CD4-positive, alpha-beta T cell treated with Interleukin-15 for 4 hours (primary cell): ENCODE measurements around the gene IRX4.

ENCODE experiments used
- DNase-seq: peaks from one replicate; pipeline ENCODE4 v3.0.0-alpha.2; 2020; ENCODE audit warnings: low spot score

Gene IRX4

DNA sequence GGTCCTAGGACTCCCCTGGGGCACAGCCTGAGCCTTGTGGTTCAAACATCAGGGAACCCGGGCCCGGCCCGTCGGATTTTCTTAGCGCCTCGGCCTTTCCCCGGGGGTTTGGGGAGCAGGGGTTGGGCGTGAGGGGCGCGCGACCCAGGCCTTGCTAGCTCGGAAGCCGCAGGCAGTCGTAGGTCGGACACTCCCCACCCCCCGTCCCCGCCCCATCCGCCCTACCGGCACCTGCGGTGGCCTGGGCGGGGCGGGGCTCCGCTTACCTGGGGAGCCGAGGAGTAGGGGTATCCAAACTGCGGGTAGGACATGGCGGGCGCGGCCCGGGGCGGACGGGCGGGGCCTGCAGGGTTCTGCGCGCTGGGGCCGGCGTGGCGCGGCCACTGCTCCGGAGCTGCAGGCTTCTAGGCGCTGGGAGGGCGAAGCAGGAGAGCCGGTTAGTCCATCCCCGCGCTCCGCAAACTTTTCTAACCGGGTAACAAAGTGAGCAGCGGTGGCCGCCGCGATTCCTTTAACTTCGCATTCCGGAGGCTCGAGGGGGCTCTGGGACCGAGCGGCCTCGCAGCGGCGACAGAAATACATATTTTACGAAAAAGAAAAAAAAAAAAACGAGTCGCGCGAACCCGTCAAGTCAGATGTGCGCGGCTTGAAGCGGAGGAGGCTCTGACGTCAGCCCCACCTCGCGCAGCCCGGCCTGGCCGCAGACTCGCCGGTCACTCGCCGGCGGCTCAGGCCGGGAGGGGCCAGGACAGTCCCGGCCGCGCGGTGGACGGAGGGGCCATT, at the start of gene IRX4:
Gene IRX4, minus strand, starts transcription at position 589 of the 783 bp plus-strand sequence. Its CDS starts 278 bp downstream, at position 311.
- DNase-seq, result no peak

GRCh38 chr5:1931604-1932231, 49.0 kb upstream of the IRX4 start:
- no peak for DNase-seq

DNA sequence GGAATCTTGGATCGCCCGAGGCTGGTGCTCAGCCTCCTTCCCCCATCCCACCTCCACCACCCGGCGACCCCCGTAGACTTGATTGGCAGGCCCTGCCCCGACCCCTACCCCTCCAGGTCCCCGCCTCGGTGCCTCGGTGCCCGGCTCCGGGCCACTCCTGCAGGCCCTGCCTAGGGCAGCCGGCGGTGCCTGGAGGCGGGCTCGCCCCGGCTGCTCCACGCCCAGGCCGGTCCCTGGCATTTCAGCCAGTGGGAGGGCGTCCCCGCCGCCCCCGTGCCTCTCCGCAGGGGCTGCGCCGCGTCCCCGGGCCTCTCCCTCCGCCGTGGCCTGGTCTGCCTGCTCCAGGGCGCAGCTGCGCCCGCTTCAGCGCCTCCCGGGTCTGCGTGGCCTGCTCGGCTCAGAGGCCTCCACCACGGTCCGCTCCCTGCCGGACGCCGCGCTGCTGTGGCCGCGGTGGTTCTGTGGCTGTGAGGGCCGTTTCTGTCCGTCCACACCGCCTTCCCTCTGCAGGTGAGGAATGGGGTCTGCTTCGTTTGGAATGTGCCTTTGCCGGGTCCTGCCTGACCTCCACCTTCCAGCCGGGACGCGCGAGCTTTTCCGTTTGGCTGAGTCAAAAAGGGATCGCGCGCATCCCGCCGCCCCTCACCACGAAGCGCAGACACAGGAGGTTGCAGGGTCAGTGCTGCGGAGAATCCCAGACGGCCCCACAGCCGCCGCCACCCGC, 48.3 kb upstream of the IRX4 start:
- DNase-seq, result no peak

GRCh38 chr5:1930501-1930879, 47.8 kb upstream of the IRX4 start:
- DNase-seq, result no peak

- DNase-seq, result no peak
Observed at GRCh38 chr5:1929108-1929991, 46.6 kb upstream of the IRX4 start.

- DNase-seq, result no peak
Observed at GRCh38 chr5:1926471-1927341, 44.0 kb upstream of the IRX4 start.

DNA sequence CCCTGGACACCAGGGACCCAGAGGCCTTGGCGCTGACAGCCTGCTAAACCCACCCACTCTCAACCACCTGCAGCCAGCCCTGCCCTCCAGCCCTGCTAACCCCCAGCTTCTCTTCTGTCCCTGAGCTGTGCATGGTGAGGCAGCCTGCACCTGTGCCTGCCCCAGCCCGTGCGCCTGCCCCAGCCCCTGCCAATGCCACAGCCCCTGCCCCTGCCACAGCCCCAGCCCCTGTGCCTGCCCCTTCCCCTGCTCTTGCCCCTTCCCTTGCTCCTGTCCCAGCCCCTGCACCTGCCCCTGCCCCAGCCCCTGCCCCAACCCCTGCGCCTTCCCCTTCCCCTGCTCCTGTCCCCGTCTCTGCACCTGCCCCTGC, 43.3 kb upstream of the IRX4 start:
- no peak for DNase-seq

GRCh38 chr5:1925111-1926070, 42.7 kb upstream of the IRX4 start:
- DNase-seq, result no peak

- DNase-seq, result no peak
Observed at GRCh38 chr5:1923766-1924165, 41.0 kb upstream of the IRX4 start.

- no peak for DNase-seq
Observed at GRCh38 chr5:1923341-1923740, 40.6 kb upstream of the IRX4 start.

DNA sequence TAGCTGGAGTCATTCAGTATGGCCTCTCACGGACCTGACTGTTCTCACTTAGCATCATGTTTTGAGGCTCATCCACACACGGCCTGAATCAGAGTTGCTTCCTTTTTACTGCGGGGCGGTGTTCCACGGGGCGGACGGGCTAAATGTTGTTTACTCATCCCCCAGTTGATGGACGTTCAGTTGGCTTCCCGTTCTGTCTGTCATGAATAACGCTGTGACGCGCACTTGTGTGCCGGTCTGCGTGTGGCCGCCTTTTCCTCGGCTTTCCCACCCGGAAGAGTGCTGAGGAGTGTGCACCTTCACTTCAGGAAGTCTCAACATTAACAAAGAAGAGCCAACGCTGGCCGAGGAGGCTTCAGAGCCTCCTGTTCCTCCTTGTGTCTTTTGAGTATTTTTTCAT, 39.0 kb upstream of the IRX4 start:
- no peak for DNase-seq

- no peak for DNase-seq
Observed at GRCh38 chr5:1919750-1920149, 37.0 kb upstream of the IRX4 start.

DNA sequence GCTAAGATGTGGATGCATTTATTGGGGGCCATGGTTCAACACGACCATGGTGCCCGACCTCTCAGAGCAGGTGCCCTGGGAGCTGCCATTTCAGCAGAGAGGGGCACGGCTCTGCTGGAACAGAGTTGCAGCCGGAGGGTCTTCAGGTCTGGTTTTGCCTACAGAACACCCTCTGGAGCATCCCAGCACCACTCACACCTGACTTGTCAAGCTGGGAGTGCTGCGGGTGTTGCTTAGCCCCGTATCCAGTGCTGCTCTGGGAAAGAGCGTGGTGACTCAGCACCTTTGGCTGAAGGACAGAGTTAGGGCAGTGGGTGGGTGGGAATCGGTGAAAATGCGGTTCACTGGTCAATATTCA, 36.5 kb upstream of the IRX4 start:
- no peak for DNase-seq

GRCh38 chr5:1918488-1919208, 35.9 kb upstream of the IRX4 start:
- DNase-seq, result no peak

- no peak for DNase-seq
Observed at GRCh38 chr5:1917830-1918487, 35.2 kb upstream of the IRX4 start.

DNA sequence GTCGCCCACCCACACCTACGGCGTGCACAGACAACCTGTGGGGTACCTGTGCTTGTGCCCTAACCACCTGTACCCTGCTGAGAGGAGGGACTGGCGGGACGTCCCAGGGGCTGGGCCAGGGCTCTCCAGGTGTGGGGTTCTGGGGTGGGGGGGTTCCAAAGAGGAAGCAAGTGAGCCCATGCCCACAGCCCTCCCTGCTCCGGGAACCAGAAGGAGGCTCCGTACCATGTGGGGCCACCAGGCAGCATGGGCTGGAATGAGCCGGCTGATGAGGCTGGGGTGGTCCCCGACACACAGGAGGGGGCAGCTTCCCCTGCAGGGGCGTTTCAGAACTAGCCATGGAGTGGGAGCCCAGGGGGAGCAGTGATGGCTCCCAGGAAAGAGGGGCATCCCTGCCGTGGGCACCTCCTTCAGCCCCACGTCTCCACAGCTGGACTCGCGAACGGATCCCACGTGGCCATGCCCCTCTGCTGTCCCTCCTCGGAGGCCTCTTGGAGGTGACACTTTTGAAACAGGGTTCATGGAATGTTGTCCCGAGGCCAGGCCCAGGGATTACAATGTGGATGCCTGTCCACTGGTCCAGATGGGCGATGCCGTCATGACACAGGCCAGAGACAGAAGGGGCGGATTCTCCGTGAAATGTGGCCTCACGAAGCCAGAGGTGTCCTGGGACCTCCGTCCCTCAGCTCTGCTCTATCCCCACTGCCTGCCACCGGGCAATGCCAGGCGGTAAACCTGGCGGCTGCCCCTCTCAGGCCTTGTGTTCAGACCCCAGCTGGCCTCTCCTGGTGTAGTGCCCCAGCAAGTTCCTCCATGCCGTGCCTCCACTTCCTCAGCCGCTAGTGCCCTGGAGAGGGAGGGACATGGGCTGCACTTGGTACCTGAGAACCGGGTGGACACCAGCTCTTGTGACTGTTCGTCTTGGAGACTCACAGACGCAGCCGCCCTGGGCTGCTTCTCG, 33.6 kb upstream of the IRX4 start:
- no peak for DNase-seq

- DNase-seq, result no peak
Observed at GRCh38 chr5:1915316-1915715, 32.6 kb upstream of the IRX4 start.

DNA sequence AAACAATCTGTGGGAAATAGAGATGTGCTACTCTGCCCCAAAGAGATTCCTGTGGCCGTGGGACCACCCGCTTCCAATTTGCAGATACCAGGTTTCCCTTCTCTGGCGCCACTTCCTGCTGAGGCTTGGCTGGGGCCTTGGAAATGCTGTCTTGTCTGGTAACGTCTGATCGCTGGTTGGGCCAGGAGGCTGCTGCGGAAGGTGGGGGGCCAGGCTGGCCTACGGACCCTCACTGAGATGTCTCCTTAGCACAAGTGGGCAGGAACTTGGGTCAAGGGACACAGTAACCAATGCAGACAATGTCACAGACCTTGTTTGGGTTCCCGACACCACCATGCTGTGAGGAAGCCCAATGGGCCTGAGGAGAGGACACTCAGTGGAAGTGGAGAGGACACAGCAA, 31.7 kb upstream of the IRX4 start:
- DNase-seq, result no peak
